IMR-90 (cell line): ENCODE data around the gene CTIF.
A peak's percentile ranks its signal among the peaks of the same experiment; 100 is the strongest.

Source experiments
- CEBPB ChIP-seq: IDR thresholded peaks from 2 replicates; pipeline ENCODE4 v1.6.1; 2012; ENCODE audit warnings: low read depth, low read length, improper control_type of control experiment
- CTCF ChIP-seq: conservative IDR thresholded peaks from 2 replicates; pipeline ENCODE4 v1.5.1; 2012; ENCODE audit warnings: mild to moderate bottlenecking, low read depth, low read length, improper control_type of control experiment
- MAZ ChIP-seq: IDR thresholded peaks from 2 replicates; pipeline ENCODE4 v1.6.1; 2012; ENCODE audit warnings: low read depth, mild to moderate bottlenecking, low read length, improper control_type of control experiment, moderate library complexity, borderline replicate concordance
- MXI1 ChIP-seq: IDR thresholded peaks from 2 replicates; pipeline ENCODE4 v1.6.1; 2012; ENCODE audit warnings: low read depth, mild to moderate bottlenecking, low read length, moderate library complexity, borderline replicate concordance
- NFE2L2 ChIP-seq: fragments of 150-350 bp; IDR thresholded peaks from 2 replicates; pipeline ENCODE4 v1.6.1; 2016; ENCODE audit warnings: low read depth, mild to moderate bottlenecking, low read length
- RAD21 ChIP-seq: IDR thresholded peaks from 2 replicates; pipeline ENCODE4 v1.6.1; 2012; ENCODE audit warnings: low read length, improper control_type of control experiment
- SMC3 ChIP-seq: fragments of 150-350 bp; IDR thresholded peaks from 2 replicates; pipeline ENCODE4 v1.6.1; 2016; ENCODE audit warnings: low read depth, mild to moderate bottlenecking, antibody characterized with exemption, low read length, moderate library complexity

GRCh38 chr18:48810805-48811204 lies 272.0 kb downstream of the CTIF start:
- TF ChIP-seq MXI1 (no peak), CTCF (no peak), MAZ (no peak), SMC3 (no peak), RAD21 (no peak), NFE2L2 (no peak), CEBPB (0 out of 2 replicates have a peak, but pooled peaks have one; percentile 8)
